Muscle of arm (tissue), 12 donors: ENCODE data around the gene MYO5A. TPM values are rescaled to one million over a fixed set of nuclear protein-coding genes. Genes with fewer than 3 reads are reported as not detected.
"Not testable (repeated sequence)": the region's sequence is repeated elsewhere in the genome, so short reads cannot be mapped to it uniquely, and the experiment has no call there.

ENCODE experiments used
- DNase-seq: peaks from one replicate; pipeline ENCODE4 v3.0.0-alpha.2; 2013
- polyA plus RNA-seq, 12 donors: library from polyadenylated mRNA; unstranded; fragments of 120-200 nt; gene quantifications; one replicate each; pipeline ENCODE4 v1.2.1, GENCODE V29; 2013; ENCODE audit not compliant: insufficient read length in 12 of 12

The MYO5A gene
- polyA plus RNA-seq, 12 donors = 4.5 to 21.8 (median 7.3) TPM; not detected in 1

- no peak for DNase-seq
Observed at GRCh38 chr15:52509500-52510245, 19.0 kb downstream of the MYO5A start.

- DNase-seq = no peak
Observed at GRCh38 chr15:52506549-52506948, 22.1 kb downstream of the MYO5A start.

GRCh38 chr15:52505151-52505550, 23.5 kb downstream of the MYO5A start:
- DNase-seq = no peak

GRCh38 chr15:52503788-52504496, 24.7 kb downstream of the MYO5A start:
- no peak for DNase-seq

GRCh38 chr15:52502608-52503007, 26.1 kb downstream of the MYO5A start:
- DNase-seq = no peak

- no peak for DNase-seq
Observed at GRCh38 chr15:52499506-52499905, 29.2 kb downstream of the MYO5A start.

- DNase-seq = no peak
Observed at GRCh38 chr15:52498706-52499105, 30.0 kb downstream of the MYO5A start.

- DNase-seq = no peak
Observed at GRCh38 chr15:52496776-52497470, 31.8 kb downstream of the MYO5A start.

GRCh38 chr15:52496175-52496574, 32.5 kb downstream of the MYO5A start:
- no peak for DNase-seq

- no peak for DNase-seq
Observed at GRCh38 chr15:52495125-52495524, 33.6 kb downstream of the MYO5A start.

GRCh38 chr15:52493968-52494367, 34.7 kb downstream of the MYO5A start:
- DNase-seq = no peak

GRCh38 chr15:52492132-52492531, 36.5 kb downstream of the MYO5A start:
- DNase-seq = no peak

- no peak for DNase-seq
Observed at GRCh38 chr15:52491472-52491871, 37.2 kb downstream of the MYO5A start.

GRCh38 chr15:52489430-52489829, 39.2 kb downstream of the MYO5A start:
- DNase-seq = not testable (repeated sequence)

- DNase-seq = no peak
Observed at GRCh38 chr15:52488830-52489229, 39.9 kb downstream of the MYO5A start.

GRCh38 chr15:52486003-52486996, 42.4 kb downstream of the MYO5A start:
- no peak for DNase-seq

- DNase-seq = no peak
Observed at GRCh38 chr15:52485290-52485689, 43.4 kb downstream of the MYO5A start.

GRCh38 chr15:52483707-52484106, 45.0 kb downstream of the MYO5A start:
- DNase-seq = no peak

GRCh38 chr15:52481915-52482314, 46.8 kb downstream of the MYO5A start:
- DNase-seq = no peak

- no peak for DNase-seq
Observed at GRCh38 chr15:52480990-52481389, 47.7 kb downstream of the MYO5A start.

- no peak for DNase-seq
Observed at GRCh38 chr15:52466716-52467115, 62.0 kb downstream of the MYO5A start.
